GM21447 (cell line): ENCODE measurements around the gene COL27A1.
"Not testable (repeated sequence)": the region's sequence is repeated elsewhere in the genome, so short reads cannot be mapped to it uniquely, and the experiment has no call there.

ENCODE experiments used
- ATAC-seq: cut with Tn5 transposase; IDR thresholded peaks from one replicate; pipeline ENCODE4 v1.9.1; 2021; ENCODE audit not compliant: unreplicated experiment

The COL27A1 gene

DNA sequence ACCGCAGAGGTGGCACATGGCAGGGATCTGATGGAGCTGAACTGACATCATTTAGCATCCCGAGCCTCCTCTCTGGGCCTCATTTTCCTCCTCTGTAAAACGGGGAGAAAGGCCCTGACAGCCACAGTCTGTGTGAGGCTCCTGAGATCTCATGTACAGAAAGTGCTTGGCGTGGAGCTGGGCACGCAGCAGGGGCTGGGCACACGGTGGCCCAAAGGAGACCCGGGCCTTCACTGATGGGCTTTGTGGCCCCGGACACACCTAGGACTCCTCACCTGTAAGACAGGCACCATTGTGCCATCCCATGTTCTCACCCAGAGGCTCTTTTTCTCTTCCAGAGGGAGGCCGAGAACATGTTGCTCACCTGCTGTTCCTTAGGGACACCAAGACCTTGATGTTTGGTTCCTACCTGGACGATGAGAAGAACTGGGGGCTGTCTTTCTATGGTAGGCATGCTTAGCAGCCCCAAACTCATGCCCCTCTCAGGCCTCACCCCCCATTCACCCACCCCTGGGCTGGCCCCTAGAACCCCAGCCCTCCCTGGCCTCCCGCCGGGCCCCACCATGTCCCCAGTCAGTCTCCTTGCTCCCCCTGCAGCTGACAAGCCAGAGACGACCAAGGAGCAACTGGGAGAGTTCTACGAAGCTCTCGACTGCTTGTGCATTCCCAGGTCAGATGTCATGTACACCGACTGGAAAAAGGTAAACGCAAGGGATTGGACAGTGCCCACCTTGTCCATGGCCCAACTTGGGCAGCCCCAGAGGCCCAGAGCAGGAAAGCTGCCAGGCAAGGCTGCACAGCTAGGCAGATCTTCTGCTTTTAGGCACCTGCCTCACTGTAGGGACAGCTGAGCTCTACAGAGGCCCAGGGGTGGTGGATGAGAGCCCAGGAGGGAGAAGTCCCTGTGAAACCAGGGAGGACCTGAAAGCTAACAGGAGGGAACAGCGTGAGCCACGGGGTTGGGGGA lies 176.2 kb downstream of the COL27A1 start:
- not testable (repeated sequence) for ATAC-seq

DNA sequence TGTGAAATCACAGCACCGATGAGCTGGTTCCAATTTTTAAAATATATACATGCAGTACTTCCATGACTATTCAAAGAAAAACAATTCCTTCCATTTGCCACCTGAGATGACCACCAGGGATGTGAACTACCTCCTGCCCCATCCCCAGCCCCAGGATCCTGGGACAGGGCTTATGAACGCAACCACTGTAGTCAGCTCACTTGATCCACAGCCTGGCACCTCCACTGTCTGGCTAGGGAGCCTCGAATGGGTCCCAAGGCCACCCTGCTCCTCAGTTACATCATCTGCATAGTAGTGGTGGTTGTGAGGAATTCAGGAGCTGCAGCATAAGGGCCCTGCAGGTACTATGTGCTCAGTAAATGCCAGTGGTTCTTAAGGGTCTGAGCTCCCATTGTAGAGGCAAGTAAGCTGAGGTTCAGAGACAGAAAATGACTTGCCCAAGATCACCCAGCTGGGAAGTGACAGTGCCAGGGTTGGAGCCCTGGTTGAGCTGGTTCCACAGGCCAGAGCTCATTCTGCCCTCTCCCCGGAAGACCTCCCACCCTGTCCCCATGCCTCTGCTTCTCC lies 177.2 kb downstream of the COL27A1 start:
- ATAC-seq, result not testable (repeated sequence)

DNA sequence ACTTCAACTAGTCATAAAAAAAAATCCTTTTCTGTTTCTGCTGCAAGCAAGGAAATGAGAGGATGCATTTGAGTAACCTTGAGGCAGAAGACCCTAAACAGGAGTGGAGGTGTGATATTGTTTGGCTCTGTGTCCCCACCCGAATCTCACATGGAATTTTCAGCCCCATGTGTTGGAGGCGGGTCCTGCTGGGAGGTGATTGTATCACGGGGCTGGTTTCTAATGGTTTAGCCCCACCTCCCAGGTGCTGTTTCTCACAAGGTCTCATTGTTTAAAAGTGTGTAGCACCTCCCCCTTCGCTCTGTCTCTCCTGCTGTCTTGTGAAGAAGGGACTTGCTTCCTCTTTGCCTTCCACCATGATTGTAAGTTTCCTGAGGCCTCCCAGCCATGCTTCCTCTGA lies 178.4 kb downstream of the COL27A1 start:
- not testable (repeated sequence) for ATAC-seq

DNA sequence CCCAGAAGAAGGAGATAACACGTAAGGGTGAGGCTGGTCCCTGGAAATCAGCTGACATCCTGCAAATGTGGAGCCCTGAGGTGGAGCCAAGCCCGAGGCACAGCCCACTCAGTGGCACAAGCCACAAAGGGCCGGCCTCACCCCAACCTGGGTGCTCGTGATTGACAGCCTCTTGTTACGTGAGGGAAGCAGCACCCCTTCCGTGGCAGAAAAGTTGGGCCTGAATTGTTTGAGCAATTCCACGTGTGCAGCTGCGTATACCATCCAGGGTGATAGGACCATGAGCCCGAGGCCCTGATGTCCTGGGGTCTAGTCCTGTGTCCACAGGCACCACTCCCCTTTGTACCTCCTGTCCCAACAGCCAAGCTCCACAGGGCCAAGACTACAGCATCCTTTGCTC lies 179.2 kb downstream of the COL27A1 start:
- no peak for ATAC-seq

DNA sequence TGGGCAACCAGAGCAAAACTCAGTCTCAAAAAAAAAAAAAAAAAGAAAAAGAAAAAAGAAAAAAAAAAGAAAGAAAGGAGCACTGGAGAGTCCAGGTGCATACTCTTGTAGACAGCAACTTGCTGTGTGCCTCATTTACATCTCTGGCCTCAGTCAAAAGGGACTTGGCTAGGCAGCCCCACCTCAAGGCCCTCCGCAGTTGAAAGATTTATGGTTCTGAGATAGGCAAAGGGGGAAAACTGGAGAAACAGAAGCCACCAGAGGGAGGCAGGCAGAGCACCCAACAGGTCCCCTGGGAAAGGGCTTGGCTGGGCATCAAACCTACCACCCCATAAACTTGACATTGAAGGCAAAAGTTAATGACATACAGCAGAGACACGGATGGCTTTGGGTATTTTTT lies 180.4 kb downstream of the COL27A1 start:
- ATAC-seq, result no peak

DNA sequence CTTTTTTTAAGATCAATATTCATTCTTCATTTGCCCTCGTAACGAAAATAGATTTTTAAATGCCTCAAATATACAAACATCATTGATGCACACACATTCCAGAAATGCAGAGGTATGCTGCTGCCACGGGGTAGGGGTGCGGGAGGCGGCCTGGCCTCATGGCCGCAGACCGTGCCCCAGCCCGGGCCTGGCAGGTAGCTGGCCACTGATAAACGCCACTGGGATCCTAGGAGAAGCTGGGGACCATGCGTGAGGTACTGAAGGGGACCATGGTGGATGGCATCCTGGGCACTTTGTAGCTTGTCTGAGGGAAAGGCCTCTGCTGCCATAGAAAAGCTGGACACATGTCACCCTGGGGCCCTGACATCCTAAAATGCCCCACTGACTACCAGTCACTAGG lies 180.8 kb downstream of the COL27A1 start:
- ATAC-seq, result no peak

DNA sequence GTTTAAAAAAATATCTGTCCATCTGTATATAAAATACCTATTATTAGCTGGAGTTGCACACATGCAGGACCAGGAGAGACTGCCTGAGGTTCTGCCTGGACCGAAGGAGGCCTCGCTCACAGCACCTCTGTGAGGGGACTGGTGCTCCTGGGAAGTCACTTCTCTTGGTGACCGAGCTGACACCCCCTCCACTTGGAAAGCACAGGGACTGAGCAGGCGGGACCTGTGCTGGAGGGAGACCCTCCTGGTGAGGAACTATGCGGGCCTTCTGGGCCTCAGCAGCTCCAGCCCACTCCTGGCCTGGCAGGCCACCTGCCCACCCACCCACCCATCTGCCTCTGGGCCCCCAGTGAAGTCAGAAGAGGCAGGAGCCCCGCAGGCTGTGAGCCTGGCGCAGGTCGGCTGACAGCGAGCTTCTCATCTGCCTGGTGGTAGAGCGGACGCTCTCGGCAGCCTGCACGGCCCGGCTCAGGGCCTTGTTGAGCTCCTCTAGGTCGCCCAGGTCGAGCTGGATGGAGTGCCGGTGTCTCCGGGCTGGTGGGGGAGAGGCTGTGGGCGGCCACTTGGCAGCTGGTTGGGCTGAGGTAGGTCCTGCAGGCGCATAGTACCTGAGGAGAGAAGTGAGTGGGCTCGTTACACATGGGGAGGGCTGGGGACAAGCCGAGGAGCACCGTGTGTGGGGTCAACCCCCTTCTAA lies 181.5 kb downstream of the COL27A1 start:
- ATAC-seq, result no peak

DNA sequence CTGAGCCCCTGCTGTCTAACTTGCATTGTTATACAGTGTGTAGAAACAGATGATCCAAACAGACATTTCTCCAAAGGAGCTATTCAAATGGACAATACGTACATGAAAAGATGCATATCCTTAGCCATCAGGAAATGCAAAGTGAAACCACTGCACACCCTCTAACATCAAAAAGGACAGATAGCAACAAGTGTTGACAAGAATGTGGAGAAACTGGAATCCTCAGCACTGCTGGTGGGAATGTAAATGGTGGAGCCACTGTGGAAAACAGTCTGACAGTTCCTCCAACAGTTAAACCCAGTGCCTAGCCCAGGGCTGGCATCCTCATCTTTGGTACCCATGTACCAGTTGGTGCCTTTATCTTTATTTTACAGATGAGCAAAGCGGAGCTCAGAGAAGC lies 182.8 kb downstream of the COL27A1 start:
- ATAC-seq, result no peak

DNA sequence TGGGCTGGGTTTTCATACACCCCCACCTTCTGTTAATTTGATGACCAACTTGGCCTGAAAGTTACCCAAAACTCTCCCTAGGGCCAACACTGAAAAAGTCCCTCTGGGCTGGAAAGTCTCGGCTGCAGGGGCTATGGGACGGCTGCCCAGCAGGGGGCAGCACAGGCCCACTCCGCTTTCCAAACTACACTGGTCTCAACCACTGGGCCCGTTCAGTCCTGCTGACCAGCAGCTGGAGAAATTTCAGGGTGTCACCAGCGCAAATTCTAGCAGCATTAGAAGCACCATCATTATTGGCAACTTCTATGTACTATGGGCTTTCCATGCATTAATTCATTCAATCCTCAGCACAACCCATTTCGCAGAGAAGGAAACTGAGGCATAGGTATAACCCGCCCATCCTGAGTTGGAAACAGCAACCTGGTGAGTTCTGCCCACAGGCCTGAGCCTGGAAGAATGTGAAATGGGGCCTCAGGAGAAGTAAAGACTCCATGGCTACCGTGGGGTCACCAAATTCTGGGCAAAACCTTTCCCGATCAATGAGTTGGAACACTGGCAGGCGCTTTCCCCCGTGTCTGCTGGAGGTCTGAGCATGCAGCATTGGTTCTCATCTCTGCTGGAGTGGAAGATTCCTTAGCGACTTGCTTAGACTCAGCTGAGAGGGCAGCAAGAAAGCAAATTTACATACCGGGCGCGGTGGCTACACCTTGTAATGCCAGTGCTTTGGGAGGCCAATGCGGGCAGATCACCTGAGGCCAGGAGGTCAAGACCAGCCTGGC lies 184.0 kb downstream of the COL27A1 start:
- no peak for ATAC-seq

DNA sequence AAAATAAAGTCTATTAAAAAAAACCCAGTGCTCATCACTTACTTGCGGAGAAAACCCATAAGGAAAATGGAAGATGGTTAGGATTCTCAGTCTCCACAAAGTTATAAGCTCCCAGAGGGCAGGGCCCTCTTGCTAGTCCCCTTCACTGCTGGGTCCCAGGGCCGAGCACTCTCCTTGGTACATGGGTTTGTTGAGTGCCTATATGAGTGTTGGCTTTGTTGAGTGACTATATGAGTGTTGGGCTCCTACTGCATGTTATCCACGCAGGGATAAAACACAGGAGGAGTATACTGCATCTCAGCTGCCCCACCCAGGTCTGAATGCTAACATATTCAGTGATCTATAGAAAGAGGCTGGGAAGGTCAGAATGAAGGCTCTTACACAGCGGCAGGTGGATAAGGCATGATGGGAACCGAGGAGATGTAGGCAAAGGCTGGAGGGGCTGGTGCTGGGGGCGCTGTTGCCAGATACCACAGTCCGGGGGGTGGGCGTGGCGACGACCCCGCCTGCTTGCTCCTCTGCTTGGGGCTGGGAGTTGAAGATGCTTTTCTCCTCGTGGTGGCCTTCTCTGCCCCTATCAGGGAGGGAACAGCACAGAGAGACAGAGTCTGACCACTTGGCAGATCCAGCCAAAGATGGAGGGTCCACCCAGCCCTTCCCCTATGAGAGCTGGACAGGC lies 186.0 kb downstream of the COL27A1 start:
- ATAC-seq, result no peak

DNA sequence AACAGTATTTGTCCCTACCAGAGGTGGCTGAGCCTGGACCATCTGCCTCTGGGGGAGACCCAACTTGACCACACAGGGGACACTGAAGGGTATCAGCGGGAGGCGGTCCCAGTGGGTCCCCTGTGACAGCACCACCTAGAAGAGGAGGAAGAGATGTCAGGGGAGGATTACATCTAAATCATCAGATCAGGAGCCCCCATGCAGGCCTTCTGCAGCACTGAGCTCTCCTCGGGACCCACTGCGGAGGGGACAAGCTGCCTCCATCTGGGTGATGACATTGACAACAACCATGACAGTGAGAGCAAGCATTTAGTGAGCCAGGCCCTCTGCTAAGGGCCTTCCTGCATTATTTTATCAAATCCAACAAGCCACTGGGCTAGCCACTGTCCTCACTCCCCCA lies 186.7 kb downstream of the COL27A1 start:
- no peak for ATAC-seq

DNA sequence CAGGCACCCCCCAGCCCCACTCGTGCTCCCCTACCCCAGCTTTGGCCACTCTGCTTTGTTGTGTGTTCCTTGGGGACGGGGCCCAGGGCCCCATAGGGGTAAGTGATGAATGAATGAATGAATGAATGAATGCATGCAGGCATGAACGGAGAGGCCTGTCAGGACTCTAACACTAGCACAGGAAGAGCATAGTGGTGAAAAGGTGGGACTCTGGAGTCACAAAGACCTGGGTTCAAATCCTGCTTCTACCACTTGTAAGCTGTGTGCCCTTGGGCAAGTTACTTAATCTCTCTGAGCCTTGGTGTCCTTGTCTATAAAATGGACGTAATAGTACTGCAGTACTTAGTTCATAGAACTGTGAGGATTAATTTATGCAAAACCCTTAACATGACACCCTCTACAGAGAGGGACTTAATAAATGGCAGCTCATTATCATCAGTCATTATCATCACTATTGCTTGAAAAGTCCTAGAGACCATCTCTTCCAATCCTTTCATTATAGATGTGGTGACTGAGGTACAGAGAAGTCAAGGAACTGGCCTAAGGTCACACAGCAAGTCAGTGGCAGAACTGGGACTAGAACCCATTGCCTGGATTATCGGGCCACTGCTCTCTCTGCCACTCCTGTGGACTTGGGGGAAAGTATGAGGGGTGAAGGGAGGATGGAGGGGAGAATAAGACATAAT lies 187.6 kb downstream of the COL27A1 start:
- no peak for ATAC-seq

DNA sequence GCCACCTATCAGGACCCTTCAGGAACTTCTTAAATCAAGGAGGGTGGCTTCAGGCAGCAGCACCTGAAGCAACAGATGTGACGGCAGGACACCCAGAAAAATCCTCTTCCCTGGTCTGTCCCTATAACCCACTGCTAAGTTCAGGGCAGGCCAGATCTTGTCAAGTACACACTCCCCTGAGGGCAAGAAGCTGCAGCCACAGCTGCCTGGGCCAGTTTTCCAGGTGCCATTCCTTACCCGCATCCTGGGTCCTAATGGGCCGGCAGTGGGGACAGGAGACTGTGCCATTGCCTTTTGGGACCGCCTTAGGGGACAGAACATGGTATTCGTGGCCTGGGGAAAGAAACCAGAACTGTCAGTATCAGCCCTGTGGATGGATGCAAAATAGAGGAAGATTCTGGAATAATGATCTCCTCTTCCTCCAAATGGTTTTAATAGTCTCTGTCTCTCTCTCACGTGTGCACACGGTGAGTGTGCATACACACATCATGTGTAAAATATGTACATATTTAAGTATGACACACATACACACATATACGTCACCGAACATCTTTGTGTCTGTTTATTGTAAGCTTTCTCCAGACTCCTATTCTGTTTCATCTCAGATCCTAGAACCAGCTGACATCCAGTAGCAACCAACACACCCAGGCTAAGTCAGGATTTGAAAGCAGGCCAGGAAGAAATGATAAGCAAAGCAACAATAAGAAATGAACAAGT lies 188.3 kb downstream of the COL27A1 start:
- ATAC-seq, result no peak

DNA sequence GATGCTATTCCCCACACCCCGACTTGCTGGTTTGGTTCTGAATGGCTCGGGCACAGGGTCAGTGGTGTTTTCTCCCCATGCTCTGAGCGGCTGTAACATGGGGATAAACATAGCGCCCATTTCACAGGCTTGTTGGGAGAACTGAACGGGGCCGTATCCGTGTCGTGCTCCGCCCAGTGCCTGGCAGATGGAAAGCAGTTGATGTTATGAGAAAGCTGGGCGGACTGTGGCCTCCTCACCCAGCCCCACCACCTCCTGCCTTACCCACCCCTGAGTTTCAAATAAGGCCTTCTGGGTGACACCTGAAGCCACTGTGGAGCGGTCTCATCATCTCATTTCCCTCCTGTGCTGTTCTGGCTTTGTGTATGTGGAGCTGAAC lies 188.8 kb downstream of the COL27A1 start:
- no peak for ATAC-seq

DNA sequence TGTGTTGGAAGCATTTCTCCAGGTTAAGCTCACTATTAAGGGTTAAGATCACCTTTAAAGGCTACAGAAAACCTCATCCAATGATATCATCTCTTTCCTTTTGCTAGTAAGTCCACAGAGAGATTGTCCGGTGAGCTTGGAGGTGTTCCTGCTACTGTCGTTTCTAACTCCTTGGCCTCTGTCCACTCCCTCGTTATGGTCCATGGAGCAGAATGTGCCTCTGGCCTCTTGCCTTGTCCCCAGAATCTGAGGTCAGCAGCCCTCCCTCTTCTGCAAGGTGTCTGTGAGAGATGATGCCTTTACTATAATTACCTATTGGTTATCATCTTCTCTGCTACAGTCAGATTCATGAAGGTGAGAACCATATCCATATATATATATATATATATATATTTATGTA lies 189.4 kb downstream of the COL27A1 start:
- ATAC-seq, result no peak

DNA sequence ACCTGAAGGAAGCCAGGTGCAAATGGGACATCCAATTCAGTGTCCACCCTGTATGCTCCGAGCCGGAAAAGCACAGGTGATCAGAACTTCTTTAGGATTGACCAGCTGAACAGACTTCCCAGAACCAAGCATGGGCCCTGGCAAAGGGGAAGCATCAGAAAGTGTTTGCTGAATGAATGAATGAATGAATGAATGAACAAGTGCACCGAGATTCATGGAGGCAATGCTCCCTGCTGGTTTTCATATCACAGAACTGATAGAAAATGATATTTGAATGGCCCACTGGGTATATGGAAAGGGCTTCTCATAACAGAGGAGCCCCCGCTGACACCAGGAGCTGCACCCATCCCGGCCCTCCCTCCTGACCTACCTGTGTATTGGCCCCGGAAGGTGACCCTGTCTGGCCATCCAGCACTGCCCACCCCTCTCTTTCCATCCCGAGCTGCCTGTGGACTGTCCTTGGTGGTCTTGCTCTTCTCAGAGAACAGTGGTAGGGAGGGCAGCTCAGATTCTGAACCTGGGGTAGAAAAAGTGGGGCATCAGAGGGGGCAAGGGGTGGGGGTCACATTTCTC lies 190.2 kb downstream of the COL27A1 start:
- no peak for ATAC-seq

DNA sequence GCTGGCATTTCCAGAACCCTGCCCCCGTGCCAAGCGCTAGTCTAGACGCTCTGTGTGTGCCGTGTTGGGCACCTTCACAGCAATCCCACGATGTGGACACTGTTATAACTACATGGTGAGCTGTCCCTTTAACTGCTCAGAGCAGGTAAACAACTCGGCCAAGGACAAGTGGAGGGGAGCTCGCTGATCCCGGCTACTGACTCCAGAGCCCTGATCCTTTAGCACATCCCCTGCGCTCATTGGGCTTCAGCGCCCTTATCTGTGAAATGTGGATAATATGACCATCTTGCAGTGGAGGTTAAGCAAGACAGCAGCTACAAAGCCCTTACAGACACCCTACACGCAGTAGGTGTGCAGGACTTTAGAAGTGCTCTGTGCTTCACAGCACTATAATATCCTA lies 190.8 kb downstream of the COL27A1 start:
- ATAC-seq, result no peak

DNA sequence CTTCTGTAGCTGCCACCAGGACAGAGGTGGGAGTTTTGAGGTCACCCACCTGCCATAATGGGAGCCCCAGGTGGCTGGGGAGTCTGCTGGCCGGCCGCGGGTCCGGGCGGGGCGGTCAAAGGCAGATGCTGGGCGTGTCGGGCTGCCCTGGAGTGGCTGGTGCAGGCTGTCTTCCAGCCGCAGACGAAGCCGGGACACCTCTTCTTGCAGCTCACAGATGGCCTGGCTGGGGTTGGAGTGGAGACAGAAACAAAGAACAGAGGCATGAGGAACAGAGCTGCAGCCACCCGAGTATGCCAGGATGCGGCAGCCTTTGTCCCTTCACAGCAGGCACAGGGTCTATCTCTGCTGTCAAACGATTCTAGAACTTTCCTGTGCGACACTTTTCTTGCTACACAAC lies 192.3 kb downstream of the COL27A1 start:
- no peak for ATAC-seq

DNA sequence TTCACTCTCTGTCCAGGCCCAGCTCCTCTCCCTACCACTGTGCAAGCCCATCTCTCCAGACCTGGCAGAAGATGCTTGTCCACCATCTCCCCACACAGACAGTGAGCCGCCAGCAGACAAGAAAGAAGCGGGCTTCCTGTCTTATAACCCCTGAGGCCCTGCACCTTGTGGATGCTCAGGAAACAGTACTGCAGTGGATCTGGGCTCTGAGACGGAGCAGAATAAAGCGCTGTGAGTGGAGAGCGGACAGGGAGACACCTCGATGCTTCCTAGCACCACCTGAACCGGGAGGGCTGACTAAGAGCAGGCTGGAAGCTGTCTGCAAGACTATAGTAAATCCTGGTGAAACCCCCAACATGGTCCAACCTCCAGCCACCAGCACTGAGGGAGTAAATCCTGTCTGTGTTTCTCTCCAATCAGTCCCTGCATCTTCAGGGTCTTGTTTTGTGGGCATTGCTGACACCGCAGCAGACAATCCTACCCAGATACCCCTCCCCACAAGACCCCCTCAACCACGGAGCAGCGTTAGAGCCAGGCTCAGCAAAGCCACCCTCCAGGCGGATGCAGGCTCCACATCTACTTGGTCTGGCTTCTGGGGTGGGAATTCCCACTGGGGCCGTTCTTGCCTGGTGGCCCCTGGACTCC lies 193.0 kb downstream of the COL27A1 start:
- no peak for ATAC-seq
